Large intestine (tissue), 3 donors: ENCODE measurements around the gene RIPK3. TPM values are rescaled to one million over a fixed set of nuclear protein-coding genes. Genes with fewer than 3 reads are reported as not detected.

ENCODE experiments used
- DNase-seq, 2 donors: peaks; one replicate each; pipeline versions ENCODE4 v3.0.0 to v3.0.0-alpha.2; 2013
- H3K27ac ChIP-seq: one replicate; pipeline ENCODE4 v1.5.1; 2013; ENCODE audit warnings: low read length
- H3K27me3 ChIP-seq: 2 replicates; pipeline ENCODE4 v1.6.1; 2013; ENCODE audit warnings: low read length; ENCODE audit not compliant: control insufficient read depth, insufficient read depth
- H3K36me3 ChIP-seq: 2 replicates; pipeline ENCODE4 v1.6.1; 2013; ENCODE audit warnings: low read length; ENCODE audit not compliant: control insufficient read depth, insufficient read depth
- H3K4me1 ChIP-seq: one replicate; pipeline ENCODE4 v1.6.1; 2013; ENCODE audit warnings: low read length; ENCODE audit not compliant: control insufficient read depth, insufficient read depth
- H3K4me3 ChIP-seq: one replicate; pipeline ENCODE4 v1.5.1; 2013; ENCODE audit warnings: low read length
- H3K9me3 ChIP-seq: one replicate; pipeline ENCODE4 v1.6.1; 2013; ENCODE audit warnings: mild to moderate bottlenecking, low read depth, low read length, moderate library complexity; ENCODE audit not compliant: control insufficient read depth
- WGBS: methylation state at CpG from one replicate; pipeline ENCODE4 v1.1.5; 2013; ENCODE audit warnings: low lambda C conversion rate; ENCODE audit not compliant: insufficient coverage; 5-methylcytosine and 5-hydroxymethylcytosine counted together
- polyA plus RNA-seq: library from polyadenylated mRNA; unstranded; fragments of 120-200 nt; gene quantifications from one replicate; pipeline ENCODE4 v1.2.1, GENCODE V29; 2013

Gene RIPK3
- polyA plus RNA-seq, 1 donor = 14.8 TPM

DNA sequence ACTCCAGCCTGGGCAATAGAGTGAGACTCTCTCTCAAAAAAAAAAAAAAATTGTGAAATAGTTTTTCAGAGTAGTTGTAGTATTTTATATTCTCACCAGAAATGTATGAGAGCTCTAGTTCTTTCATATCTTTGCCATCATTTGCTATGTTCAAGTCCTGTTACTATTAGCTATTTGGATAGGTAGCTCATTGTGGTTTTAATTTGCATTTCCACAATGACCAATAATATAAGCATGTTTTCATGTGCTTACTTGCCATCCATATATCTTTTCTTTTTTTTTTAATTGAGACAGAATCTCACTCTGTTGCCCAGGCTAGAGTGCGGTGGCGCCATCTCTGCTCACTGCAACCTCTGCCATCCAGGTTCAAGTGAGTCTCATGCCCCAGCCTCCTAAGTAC lies 8.4 kb upstream of the RIPK3 start:
- DNase-seq = no peak
- Histone ChIP-seq H3K27ac (no peak overlapping the region), H3K4me3 (no peak overlapping the region), H3K36me3 (no peaks in the 10 kb centered on the region), H3K4me1 (peaks cover 11% of the 10 kb centered on the region), H3K9me3 (no peaks in the 10 kb centered on the region), H3K27me3 (no peaks in the 10 kb centered on the region)
- WGBS = no CpG with 5 or more reads among the region's 2 CpGs

DNA sequence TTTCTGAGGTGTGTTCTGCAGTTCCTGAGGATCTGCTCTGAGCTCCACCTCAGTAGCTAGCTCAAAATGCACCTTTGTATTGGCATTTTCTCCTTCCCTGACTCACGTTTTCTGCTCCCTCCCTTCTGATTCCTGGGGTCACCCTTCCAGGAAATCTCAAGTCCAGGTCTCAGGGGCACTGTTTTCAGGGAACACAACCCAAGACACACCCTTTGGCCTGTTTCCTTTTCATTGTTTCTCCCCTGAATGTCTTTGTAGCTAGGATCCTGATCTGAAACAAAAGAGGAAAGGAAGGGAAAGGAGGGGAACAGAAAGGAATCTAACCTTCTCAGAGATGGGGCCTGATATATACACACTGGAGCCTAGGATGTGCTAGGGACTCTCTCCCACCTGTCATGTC lies 7.3 kb upstream of the RIPK3 start:
- Histone ChIP-seq H3K36me3 (no peaks in the 10 kb centered on the region), H3K27me3 (no peaks in the 10 kb centered on the region), H3K4me3 (no peak overlapping the region), H3K27ac (no peak overlapping the region), H3K4me1 (peaks cover 11% of the 10 kb centered on the region), H3K9me3 (no peaks in the 10 kb centered on the region)
- peak in 1 of 2 donors; percentile 58 for DNase-seq
- no CpG with 5 or more reads among the region's 1 CpG for WGBS

DNA sequence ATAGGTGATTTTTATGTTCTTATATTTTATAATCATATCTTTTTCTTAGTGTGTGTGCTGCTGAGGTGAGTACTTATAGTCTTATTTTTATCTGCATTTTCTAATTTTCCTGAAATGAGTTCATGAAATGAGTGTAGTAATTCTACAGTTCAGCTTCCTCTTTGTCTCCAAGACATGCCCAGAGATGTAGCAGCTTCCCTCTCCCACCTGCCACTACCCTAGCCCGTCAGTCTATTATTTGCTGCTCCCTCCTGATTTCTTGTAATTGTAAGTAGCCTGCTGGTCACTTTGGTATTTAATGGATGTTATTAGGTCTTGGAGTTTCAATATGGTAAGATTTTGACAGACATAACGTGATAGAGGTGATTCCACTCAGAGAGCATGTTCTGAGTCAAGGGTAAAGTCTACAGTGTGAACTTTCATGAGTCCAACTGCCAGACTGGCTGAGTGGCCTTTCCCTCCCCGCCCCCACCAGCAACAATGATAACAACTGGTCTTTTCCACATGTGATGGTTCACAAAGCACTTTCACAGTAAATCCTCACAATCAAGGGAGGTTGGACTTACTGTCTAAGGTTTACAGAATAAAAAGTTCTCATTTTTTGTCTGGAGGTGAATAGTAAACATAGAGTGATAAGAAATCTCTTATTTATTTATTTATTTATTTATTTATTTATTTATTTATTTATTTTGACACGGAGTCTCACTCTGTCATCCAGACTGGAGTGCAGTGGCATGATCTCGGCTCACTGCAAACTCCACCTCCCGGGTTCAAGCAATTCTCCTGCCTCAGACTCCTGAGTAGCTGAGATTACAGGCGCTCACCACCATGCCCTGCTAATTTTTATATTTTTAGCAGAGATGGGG lies 4.2 kb upstream of the RIPK3 start:
- Histone ChIP-seq H3K9me3 (peaks cover 2% of the 10 kb centered on the region), H3K27ac (peak overlapping the region; percentile 79), H3K4me1 (peaks cover 17% of the 10 kb centered on the region), H3K4me3 (no peak overlapping the region), H3K36me3 (no peaks in the 10 kb centered on the region), H3K27me3 (no peaks in the 10 kb centered on the region)
- DNase-seq = peak; percentile 89 to 95
- WGBS = no CpG with 5 or more reads among the region's 7 CpGs

DNA sequence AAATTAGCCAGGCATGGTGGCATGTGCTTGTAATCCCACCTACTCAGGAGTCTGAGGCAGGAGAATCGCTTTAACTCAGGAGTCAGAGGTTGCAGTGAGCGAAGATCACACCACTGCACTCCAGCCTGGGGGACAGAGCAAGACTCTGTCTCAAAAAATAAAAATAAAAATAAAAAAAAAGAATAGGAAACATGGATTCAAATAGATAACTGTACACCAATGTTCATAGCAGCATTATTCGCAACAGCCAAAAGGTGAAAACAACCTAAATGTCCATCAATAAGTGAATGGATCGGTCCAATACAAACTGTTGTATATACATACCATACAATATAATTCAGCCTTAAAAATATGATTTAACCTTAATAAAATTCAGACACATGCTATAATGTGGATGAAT lies 3.1 kb upstream of the RIPK3 start:
- Histone ChIP-seq H3K27ac (no peak overlapping the region), H3K36me3 (peaks cover 1% of the 10 kb centered on the region), H3K27me3 (peaks cover 4% of the 10 kb centered on the region), H3K4me1 (peaks cover 23% of the 10 kb centered on the region), H3K9me3 (peaks cover 2% of the 10 kb centered on the region), H3K4me3 (no peak overlapping the region)
- WGBS = 94% methylated on average over 2 of the region's 4 CpGs
- no peak for DNase-seq

DNA sequence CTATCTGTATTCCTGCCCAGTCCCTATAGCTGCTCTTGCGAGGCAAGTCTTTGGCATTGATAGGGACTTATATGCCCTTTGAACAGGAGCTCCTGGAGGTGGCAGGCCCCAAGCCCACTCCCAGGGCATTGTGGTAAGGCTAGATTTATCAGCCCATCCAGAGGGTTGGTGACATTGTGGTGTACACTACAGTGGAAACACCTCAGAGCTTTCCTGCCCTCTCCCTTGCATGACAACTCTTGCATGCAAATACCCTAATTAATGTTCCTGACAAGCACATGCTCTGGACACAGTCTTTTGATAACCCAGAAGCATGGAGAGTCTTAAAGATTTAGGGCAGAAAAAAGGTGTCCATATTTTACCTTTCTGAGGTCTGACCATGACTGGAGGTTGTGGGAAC lies 815 bp upstream of the RIPK3 start:
- peaks cover 6% of the 10 kb centered on the region for H3K36me3 ChIP-seq
- no peak for DNase-seq
- no CpG with 5 or more reads among the region's 1 CpG for WGBS
- no peak overlapping the region for H3K4me3 ChIP-seq
- H3K4me1 ChIP-seq = peaks cover 19% of the 10 kb centered on the region
- H3K27ac ChIP-seq = no peak overlapping the region
- peaks cover 2% of the 10 kb centered on the region for H3K9me3 ChIP-seq
- H3K27me3 ChIP-seq = peaks cover 9% of the 10 kb centered on the region

DNA sequence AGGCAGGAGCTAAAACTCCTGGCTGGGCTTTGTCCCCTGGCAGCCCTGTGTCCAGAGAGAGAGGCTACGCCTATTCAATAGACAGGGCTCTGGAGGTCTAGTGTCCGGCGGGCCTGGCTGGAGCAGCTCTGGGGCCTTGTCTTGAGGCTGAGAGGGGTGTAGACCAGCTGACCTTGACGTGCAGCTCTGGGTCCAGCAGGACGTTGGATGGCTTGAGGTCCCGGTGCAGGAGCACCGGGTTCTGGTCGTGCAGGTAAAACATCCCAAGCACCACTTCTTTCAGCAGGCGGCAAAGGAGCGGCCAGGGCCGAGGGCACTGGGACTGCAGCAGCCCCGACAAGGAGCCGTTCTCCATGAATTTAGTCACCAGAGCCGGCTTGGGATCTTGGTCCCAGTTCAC lies 948 bp downstream of the RIPK3 start:
- peaks cover 27% of the 10 kb centered on the region for H3K27me3 ChIP-seq
- H3K9me3 ChIP-seq = peaks cover 11% of the 10 kb centered on the region
- H3K4me1 ChIP-seq = peaks cover 29% of the 10 kb centered on the region
- no peak overlapping the region for H3K27ac ChIP-seq
- H3K36me3 ChIP-seq = peaks cover 6% of the 10 kb centered on the region
- no peak for DNase-seq
- no CpG with 5 or more reads among the region's 14 CpGs for WGBS
- H3K4me3 ChIP-seq = peak overlapping the region; percentile 66

DNA sequence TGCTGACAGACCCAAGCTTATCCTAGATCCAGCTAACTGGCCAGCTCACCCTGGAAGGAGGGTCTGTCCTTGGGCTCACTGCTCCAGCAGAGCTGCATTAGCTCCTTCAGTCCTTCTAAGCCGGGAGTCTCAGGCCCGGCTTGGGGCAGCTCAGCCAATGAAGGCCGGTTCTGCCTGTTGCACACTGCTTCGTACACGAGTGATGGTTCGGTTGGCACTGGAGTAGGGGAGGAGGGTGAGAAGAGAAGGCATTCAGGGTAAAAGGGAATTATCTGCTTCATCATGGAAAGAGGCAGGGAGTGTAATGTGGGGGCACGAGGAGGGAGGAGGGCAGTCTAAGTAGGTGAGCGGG lies 2.0 kb downstream of the RIPK3 start:
- peaks cover 11% of the 10 kb centered on the region for H3K9me3 ChIP-seq
- peaks cover 37% of the 10 kb centered on the region for H3K27me3 ChIP-seq
- H3K27ac ChIP-seq = no peak overlapping the region
- no peak for DNase-seq
- no CpG with 5 or more reads among the region's 8 CpGs for WGBS
- H3K4me3 ChIP-seq = no peak overlapping the region
- H3K4me1 ChIP-seq = peaks cover 31% of the 10 kb centered on the region
- peaks cover 6% of the 10 kb centered on the region for H3K36me3 ChIP-seq

DNA sequence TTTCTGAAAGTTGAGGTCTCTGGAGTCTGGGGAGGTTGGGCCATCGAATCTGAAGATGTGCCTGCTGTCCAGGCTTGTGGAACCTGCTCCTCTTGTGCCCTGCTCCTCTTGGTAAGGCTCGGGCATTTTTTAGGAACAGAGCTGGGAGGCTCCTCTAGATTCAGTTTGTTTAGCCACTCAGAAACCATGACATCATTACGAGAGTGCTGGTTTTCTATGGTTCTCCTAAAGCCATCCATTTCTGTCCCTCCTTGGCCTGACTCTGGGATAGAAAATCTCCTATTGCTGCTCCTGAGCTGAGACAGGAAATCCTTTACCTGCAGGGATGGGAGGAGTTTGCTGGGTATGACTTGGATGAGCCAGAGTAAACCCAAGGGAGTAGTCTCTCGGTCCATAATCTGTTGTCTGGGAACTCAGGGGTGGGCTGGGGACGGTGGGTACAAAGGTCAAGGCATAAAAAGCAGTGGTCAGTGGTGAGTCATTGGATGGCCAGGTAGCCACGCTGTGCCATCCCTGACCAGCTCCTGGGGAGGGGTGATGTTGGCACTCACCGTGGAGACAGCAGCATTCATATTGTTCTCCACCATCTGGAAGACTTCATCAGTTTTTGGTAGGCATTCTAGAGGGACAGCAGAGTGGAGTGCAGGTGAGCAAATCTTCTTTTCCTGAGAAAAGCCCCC lies 2.5 kb downstream of the RIPK3 start:
- Histone ChIP-seq H3K4me3 (no peak overlapping the region), H3K27ac (no peak overlapping the region), H3K36me3 (peaks cover 6% of the 10 kb centered on the region), H3K4me1 (peaks cover 37% of the 10 kb centered on the region), H3K27me3 (peaks cover 42% of the 10 kb centered on the region), H3K9me3 (peaks cover 16% of the 10 kb centered on the region)
- DNase-seq = no peak
- WGBS = no CpG with 5 or more reads among the region's 7 CpGs

DNA sequence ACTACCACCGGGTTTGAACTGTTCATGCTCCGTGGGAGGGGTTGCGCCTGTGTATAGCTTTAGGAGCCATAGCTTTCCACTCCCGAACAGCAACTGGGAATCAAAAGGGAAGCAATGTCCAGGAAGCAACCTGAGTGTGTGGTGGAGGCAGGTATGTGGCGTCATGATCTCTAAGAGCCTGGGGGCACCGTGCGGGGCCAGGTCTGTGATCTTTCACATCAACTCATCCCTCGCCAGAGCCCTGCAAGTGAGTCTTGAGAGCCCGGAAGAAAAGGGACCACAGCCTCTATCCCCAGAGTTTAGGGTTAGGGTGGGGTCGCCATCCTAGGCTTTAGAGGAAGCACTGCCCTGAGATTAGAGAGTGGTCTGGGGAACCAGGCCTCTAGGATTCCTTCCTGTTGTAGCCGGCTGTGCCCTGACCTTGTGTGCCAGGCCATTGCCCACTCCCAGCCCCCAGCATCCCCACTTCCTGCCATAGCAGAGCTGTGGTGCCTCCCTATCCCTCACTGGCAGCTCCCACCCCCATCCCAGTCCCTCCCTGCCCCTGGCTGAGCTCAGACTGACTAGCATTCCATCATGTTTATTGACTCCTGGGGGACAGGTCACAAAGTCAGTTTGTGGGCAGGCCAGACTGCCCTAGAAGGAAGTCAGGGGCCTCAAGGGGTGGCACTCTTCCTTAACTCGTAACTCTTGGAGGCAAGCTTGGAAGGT lies 4.2 kb downstream of the RIPK3 start:
- Histone ChIP-seq H3K9me3 (peaks cover 16% of the 10 kb centered on the region), H3K27me3 (peaks cover 43% of the 10 kb centered on the region), H3K27ac (no peak overlapping the region), H3K4me3 (no peak overlapping the region), H3K36me3 (peaks cover 6% of the 10 kb centered on the region), H3K4me1 (peaks cover 37% of the 10 kb centered on the region)
- DNase-seq = no peak
- WGBS = no CpG with 5 or more reads among the region's 12 CpGs

DNA sequence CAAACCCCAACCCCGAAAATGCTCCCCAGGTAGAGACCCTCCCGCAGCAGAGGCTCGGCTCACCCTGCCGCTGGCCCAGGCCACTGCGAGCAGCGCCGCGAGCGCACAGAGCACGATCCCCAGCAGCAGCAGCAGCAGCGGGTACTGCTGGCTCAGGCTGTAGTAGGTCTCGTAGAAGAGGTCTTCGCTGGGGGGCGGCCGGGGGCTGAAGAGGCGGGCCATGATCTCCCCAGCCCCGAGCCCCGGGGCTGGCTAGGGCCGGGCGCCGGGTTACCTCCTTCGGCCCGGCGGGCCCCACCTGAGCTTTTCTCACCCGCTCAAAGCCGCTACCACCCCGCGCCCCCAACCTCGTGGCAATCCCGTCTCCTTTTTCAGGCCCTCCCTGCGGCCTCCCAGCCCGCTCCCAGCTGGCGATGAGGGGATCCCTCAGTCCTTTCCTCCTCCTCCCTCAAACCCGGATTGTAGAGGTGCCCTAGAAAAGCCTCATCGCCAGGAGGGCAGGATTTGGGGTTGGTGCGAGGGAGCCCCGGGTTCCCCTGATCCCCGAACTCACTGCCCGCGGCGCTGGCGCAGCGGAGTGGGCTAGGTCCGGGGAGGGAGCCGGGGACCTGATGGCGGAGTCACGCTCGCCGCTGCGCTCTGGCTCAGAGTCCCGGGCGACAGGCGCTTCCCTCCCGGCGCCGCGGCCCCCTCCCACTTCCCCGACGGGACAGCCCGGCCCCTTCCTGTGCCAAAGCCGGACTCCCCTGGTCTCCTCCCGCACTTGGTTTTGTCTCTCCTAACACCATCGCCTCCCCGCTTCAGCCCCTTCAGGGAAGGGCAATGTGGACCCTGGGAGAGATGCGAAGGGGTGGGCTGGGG lies 5.1 kb downstream of the RIPK3 start, which contains the start of gene ADCY4:
Gene ADCY4 (minus strand): TSS at position 641 of the 861 bp plus-strand sequence. CDS start 419 bp downstream, at position 222.
- Histone ChIP-seq H3K4me1 (peaks cover 34% of the 10 kb centered on the region), H3K9me3 (peaks cover 16% of the 10 kb centered on the region), H3K36me3 (peaks cover 6% of the 10 kb centered on the region), H3K27ac (no peak within 1 kb of the TSS), H3K4me3 (peak within 1 kb of the TSS; percentile 20), H3K27me3 (peaks cover 43% of the 10 kb centered on the region)
- peak in 1 of 2 donors; percentile 39 for DNase-seq
- no CpG with 5 or more reads among the region's 65 CpGs for WGBS
